A375 (cell line): ENCODE data around the gene CD99. TPM values are rescaled to one million over a fixed set of nuclear protein-coding genes. Genes with fewer than 3 reads are reported as not detected.

Experiments
- total RNA-seq: library from RNA; depleted of rRNA; stranded (reverse); fragments of >200 nt; shearing (Covaris generic); gene quantifications from 2 replicates; pipeline ENCODE4 v1.2.3, GENCODE V29; 2014; rRNA removed

CD99 gene, protein sequence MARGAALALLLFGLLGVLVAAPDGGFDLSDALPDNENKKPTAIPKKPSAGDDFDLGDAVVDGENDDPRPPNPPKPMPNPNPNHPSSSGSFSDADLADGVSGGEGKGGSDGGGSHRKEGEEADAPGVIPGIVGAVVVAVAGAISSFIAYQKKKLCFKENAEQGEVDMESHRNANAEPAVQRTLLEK
- total RNA-seq = 78.4 and 92.3 TPM in 2 replicates

DNA sequence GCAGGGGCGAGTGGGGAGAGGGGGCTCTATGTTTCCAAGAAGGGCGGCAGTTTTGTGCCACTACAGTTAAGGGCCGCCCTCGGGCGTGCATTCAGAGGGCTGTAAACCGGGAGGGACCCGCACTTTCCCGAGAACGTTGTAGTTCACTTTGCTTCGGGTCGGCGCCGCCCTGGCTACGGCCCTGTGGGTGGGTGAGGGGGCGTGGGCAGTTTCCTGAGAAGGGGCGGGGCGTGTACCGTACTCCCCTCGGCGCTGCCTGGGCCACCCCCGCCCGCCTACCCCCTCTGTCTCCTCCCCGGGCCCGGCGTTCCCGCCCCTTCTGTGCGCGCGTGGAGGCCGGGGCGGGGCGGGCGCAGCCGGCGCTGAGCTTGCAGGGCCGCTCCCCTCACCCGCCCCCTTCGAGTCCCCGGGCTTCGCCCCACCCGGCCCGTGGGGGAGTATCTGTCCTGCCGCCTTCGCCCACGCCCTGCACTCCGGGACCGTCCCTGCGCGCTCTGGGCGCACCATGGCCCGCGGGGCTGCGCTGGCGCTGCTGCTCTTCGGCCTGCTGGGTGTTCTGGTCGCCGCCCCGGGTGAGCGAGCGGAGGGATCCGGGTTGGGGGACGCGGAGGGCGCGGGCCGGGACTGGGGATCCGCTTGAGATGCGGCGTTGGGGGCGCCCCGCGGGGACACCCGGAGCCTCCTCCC, at the start of gene CD99:
TSS of gene CD99 (plus strand) at position 440 of the 687 bp plus-strand sequence. CDS start at position 506, 66 bp downstream.

DNA sequence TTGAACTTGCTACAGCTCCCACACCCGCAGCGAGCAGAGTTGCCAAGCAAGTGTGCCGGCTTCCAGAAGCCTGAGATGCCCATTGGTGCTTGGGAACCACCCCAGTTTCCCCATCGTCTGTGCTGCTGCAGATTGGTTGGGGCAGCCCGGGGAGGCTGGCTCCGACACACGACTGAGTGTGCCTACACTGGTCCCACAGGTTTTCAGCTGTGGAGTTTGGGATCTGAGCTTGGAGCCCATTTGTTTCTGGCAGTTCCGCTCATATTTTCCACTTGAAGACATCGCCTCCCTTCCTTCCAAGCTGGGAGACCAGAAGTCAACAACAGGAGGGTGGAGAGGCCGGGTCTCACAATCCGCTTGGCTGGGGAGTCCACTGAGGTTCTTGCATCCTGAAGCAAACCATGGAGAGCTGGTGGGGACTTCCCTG, 60.8 kb downstream of the CD99 start, which contains the start of gene XG:
TSS of gene XG (plus strand) at position 167 of the 427 bp plus-strand sequence. CDS start at position 402, 235 bp downstream.

Other genes starting within 250 kb of the CD99 start
- gene DHRSX, start 190.3 kb upstream of the CD99 start, total RNA-seq = 7.0 and 10.1 TPM in 2 replicates
- gene ZBED1, start 190.3 kb upstream of the CD99 start, total RNA-seq = 16.8 and 16.9 TPM in 2 replicates
- gene XG, start 60.7 kb downstream of the CD99 start, total RNA-seq = 0.98 and 1.5 TPM in 2 replicates
- not detected in 2 replicates for gene GYG2, start 137.6 kb downstream of the CD99 start, total RNA-seq
- gene ARSD, start 238.0 kb downstream of the CD99 start, total RNA-seq = 17.3 and 20.0 TPM in 2 replicates